Lower leg skin (tissue), 3 donors: Measurements from ENCODE around the gene TFAP2E.

Source experiments
- CTCF ChIP-seq, 3 donors: fragments of 450-650 bp; IDR thresholded peaks; one replicate each; pipeline ENCODE4 v1.5.1; 2016; ENCODE audit warnings: antibody characterized with exemption in 3 of 3, mild to moderate bottlenecking in 3 of 3, moderate library complexity in 2 of 3
- POLR2A ChIP-seq, 2 donors: fragments of 450-650 bp; IDR thresholded peaks; one replicate each; pipeline ENCODE4 v1.6.1; 2016 to 2017; ENCODE audit warnings: antibody characterized with exemption in 2 of 2, mild to moderate bottlenecking in 1 of 2, moderate library complexity in 1 of 2

GRCh38 chr1:35530168-35530567 lies 42.9 kb upstream of the TFAP2E start:
- TF ChIP-seq CTCF (IDR thresholded peaks at IDR 0.05) (no peak), POLR2A (IDR thresholded peaks at IDR 0.05) (no peak)
